NT2/D1 (cell line): ENCODE measurements around the gene RNF212.

Experiments used
- SUZ12 ChIP-seq: IDR thresholded peaks from 2 replicates; pipeline ENCODE4 v1.6.1; 2011; ENCODE audit not compliant: insufficient read length, insufficient read depth; ENCODE audit errors: extremely low read depth
- YY1 ChIP-seq: IDR thresholded peaks from 2 replicates; pipeline ENCODE4 v1.6.1; 2011; ENCODE audit not compliant: insufficient read length, insufficient read depth
- ZNF274 ChIP-seq: IDR thresholded peaks from 2 replicates; pipeline ENCODE4 v1.6.1; 2011; ENCODE audit warnings: mild to moderate bottlenecking, low read depth, low read length

GRCh38 chr4:1112821-1113182 is 562 bp downstream of the RNF212 start:
- TF ChIP-seq YY1 (no peak), SUZ12 (no peak), ZNF274 (no peak)
